GM18498 (cell line): ENCODE results near the gene ITPKB.
"Not testable (repeated sequence)": the region's sequence is repeated elsewhere in the genome, so short reads cannot be mapped to it uniquely, and the experiment has no call there.

ENCODE experiments used
- ATAC-seq: cut with Tn5 transposase; IDR thresholded peaks from one replicate; pipeline ENCODE4 v1.9.1; 2021; ENCODE audit warnings: mild to moderate bottlenecking, moderate library complexity; ENCODE audit not compliant: unreplicated experiment

Gene ITPKB

DNA sequence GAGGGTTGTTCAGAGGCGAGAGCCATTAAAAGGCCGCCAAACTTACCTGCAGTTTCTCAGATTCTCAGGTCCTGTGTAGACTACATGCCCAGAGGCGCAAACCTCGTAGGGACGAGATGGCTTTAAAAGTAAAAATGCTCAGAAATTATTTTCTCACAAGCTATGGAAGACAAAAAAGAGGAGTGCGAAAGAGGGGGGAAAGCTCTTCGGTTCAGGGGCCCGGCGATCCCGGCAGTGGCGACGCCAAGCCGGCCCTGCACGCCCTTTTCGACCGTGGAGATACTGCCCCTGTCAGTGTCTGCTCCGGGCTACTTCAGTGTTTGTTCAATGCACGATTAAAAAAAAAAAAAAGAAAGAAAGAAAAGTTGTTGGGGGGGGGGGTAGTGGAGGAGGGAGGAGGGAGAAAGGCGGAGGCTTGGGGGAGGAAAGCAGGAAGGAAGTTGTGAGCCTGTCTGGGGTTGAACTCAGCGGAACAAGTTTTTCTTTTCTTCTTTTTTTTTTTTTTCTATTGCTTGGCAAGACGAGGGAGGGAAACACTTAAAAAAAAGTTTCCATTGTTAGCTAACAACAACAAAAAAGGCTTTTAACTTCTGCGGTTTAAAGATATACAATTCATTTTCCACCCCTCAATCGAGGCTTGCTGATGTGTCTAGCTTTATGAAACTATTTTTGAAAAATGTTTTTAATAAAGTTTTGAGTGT, at the start of gene ITPKB:
Gene ITPKB, minus strand, starts transcription at position 288 of the 701 bp plus-strand sequence. CDS start 1,824 bp downstream, outside the sequence.
- ATAC-seq: peak; percentile 30

DNA sequence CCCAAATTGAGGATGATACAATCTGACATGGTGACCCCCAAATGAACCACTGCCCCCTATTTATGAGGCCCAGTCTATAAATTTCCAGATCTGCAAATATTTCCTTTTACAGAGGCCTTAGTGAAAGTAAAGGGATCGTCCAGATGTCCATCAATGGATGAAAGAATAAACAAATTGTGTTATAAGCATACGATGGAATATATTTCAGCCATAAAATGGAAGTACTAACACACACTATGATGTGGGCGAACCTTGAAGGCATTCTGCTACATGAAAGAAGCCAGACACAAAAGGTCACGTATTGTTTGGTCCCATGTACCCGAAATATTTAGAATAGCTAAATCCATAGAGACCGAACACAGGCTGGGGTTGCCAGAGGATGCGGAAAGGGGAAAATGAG, 48.6 kb upstream of the ITPKB start:
- ATAC-seq: no peak

DNA sequence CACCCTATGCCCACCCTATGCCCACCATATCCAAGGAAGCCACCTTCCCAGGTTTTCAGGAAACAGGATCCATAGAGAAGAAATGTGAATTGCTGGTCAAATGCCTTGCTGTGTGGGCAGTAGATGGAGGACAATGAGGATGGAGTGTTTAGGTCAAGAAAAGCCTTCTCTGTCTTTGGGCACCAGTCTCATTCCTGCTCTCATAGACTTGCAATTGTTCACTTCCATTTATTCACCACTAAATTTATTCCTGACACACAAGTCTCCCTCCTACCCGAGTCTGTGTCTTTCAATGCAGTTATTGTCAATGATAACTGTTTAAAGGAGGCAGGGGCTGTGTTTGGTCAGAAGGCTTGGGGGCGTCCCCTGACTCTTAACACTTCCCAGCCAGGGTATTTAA, 48.0 kb upstream of the ITPKB start:
- no peak for ATAC-seq

DNA sequence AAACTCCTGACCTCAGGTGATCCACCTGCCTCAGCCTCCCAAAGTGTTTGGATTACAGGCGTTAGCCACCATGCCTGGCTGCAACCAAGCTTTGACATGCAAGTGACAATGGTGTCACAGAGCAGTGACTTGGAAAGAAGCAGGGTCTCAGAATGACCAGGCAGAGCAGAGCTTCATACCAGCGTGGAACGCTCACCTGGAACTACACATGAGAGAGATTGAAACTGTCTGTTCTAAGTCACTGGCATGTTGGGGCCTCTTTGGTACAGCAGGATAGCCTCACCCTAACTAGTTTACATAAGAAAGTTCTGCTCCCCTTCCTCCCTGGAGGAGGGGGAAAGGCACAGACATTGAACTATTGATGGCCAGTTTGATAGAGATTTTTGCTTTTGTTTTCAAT, 47.5 kb upstream of the ITPKB start:
- peak; percentile 83 for ATAC-seq

DNA sequence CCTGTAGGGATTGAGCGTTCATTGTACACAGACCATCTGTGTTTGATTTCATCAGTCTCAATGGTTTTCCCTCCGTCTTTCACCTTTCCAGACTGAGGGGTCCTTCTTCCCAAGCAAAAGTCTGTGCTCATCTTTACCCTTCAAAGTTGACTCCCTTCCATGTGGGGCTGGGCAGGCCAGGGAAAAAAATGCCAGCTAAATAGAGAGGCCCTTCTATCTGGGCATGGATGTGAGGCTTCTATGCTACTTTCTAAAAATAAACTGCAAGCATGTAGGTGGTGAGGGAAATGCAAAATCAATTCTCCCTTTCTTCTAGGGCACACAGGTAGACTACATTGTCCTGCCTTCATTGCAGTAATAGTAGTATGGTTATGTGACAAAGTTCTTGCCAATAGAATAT, 46.7 kb upstream of the ITPKB start:
- no peak for ATAC-seq

DNA sequence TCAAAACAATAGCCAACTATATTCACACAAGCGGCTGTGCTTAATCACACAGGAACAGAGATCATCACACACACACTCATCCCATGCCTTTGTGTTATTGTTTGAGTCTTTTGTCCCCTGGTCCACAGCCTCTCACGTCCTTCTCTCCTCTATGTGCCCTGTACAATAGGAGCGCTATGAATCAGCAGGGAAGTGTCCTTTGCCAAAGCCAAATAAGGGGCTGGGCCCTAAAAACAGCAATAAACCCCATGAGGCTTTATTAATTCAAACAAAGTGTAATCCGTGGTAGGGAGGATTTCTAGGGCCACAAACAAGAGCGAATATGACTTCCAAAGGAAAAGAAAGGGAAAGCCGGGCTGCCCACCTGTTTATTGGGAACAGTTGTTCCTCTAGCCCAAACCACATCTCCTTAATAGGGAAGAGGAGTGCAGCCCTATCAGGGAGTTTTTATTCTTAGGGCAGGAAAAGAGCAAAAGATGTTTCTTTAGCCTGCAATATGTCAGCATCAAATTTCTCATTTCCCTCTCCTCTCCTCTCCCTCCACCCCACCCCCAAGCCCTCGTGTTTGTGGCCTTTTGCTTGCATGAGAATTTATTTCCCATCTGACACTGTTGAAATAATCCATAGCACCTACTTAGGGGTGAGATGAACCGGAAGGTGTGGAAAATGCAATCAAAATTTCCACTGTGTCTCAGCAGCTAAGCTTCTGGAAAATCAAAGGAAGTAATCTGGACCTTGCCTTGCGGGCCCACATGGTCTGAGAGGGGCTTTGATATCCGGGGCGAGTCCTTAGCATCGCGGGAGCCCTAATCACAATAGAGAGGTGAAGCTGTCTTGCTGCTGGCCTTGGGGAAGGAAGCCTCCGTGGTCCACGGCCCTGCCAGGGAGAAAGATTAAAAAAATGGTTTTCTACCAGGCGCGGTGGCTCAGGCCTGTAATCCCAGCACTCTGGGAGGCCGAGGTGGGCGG, 45.3 kb upstream of the ITPKB start:
- no peak for ATAC-seq

DNA sequence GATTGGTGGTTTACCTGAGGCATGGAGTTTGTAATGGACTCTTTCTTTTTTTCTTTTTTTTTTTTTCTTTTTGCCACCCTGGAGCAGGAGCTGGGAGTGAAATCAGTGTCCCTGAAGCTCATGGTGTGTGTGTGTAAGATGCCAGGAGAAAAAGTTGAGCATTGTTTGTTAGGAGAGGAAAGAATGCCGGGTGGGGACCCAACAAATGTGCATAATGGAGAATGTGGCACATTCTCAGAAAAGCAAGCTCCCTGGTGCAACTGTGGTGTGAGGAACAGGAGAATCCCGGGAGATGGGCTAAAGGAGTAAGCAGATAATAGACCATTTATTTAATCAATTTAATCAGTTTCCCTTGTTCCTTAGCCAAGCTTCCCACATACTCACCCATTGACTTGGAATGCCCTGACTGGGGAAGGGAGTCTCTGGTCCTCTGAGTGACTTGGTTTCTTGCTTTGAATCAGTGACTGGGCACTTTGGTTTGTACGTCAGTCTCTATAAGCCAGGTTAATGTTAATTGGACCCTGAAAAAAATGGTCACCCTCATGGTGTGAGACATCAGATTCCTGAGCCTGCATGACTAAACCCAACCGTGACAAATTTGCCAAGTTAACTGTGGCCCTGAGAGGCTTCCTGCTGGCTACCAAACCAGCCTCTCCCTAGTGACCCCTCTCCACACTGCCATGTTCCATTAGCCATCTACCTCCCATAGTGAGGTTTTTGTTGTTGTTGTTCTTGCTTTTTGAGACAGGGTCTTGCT, 43.9 kb upstream of the ITPKB start:
- ATAC-seq: no peak

DNA sequence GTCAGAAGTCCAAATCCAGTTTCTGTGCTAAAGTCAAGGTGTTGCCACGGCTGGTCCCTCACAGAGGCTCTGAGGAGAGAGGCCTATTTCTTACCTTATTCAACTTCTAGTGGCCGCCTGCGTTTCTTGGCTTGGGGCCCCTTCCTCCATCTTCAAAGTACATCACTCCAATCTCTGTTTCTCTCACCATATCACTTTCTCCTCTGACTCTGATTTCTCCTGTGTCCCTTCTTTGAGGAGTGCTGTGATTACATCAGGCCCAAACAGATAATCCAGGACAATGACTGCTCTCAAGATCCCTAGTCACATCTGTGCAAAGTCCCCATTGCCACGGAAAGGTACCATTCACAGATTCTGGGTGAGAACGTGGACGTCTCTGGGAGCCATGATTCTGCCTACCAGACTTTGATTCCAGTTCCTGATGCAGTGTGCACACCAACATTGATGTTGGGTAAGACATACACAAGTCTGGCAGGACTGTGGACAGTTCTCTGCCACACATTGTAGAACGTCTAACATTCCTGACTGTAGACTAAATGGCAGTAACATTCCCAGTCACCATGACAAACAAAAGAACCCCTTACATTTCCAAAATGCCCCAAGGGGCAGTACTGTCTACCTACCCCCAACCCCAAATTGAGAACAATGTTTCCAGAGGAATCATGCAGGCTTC, 43.0 kb upstream of the ITPKB start:
- ATAC-seq: no peak

DNA sequence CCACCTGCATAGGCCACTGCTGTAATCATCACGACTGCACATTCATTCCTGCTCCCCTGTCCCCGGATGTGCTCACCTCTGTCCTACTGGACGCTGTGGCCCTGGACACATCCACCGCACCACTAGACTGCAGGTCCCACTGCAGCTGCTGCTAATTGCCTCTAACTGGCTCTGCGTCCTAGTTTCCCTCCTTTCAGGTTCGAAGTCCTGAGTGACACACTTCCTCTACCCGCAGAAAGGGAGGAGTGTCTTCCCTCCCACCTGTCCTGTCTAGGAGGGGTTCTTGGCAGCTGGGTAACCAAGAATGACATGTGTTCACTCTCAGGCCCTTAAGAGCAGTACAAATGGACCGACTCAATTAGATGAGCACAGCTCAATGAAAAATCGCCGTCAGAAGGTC, 40.5 kb upstream of the ITPKB start:
- no peak for ATAC-seq

DNA sequence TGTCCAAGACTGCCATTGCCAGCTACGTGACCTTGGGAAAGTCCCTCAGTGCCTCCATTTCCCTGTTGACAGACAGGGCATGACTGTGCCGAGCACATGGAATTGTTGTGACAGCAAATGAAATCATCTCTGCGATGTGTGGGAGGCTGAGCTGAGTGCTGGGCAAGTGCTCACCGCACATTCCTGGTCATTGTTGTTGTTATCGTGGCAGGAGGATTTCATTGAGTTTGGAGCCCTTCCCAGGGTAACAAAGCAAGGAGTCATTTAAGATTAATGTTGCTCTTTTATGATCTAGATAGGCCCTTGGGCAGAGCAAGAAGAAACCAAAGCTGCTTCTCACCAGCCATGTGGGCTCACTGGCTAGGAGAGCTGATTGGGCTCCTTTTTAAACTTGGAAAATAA, 39.6 kb upstream of the ITPKB start:
- ATAC-seq: no peak

DNA sequence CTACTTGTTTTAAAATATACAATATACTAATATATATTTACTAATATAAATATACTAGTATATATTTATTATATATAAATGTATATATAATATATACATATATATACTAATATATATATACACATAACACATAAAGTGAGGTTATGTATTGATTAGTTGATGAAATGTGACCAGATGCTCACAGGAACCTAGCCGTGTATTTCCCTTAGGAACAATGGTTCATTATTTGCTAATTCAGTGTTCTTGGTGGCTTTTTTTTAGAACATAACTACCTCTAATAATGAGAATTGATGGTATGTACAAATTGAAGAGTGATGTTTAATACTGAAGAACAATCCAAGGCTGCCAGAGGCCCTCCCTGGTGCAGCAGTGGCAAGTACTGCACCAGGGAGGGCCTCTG, 37.9 kb upstream of the ITPKB start:
- ATAC-seq: no peak

DNA sequence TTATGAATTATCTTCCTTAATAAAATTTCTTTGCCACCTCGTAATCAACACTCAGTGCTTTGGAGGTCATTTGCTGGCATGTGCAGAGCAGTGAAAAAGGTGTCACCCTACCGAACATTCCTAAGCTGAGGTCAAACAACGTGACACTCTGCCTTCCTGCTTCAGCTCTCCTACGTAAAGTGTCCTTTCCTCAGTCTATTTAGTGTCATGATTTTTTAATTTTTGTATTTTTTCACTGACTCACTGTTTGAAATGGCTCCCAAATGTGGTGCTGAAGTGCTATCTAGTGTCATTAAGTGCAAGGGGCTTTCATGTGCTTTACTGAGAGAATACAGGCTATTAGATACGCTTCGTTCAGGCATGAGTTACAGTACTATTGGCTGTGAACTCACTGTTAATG, 37.0 kb upstream of the ITPKB start:
- ATAC-seq: no peak

DNA sequence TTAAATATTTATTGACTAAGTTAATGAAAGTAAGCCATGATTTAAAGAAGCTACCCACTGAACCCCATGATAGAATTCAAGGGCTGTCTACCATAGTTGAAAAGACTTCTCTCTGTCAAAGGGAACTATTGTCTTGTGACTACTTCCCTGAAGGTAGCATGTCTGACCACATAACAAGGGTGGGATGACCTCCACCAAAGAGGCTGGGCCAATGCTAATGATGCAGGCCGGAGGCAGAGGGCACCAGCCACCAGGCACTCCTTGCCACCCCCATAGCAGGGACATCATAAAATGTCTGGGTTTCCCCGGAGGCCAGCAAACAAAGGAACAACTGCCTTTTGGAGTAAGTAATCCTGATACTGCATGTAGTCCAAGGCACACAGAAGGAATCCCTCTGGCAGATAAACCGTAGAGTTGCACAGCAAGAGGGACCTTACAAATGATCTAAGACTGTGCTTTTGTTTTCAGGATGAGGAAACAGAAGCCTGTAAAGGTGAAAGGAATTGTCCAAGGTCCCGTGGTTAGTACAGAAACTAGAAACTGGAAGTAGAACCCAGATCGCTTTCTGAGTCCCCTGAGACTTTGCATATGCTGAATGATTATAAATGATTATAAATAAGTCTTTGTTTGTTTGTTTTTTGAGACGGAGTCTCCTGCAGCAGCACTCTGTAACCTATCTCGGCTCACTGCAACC, 33.5 kb upstream of the ITPKB start:
- peak; percentile 90 for ATAC-seq

DNA sequence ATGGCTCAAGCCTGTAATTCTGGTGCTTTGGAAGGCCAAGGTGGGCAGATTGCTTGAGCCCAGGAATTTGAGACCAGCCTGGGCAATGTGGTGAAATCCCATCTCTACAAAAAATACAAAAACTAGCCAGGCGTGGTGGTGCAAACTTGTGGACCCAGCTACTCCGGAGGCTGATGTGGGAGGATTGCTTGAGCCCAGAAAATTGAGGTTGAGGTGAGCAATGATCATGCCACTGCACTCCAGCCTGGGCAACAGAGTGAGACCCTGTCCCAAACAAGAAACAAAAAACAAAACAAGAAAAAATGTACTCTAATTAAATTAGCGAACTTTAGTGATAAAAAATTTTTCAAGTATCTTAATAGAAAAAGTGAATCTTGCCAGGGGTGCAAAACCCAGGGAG, 28.1 kb upstream of the ITPKB start:
- not testable (repeated sequence) for ATAC-seq

DNA sequence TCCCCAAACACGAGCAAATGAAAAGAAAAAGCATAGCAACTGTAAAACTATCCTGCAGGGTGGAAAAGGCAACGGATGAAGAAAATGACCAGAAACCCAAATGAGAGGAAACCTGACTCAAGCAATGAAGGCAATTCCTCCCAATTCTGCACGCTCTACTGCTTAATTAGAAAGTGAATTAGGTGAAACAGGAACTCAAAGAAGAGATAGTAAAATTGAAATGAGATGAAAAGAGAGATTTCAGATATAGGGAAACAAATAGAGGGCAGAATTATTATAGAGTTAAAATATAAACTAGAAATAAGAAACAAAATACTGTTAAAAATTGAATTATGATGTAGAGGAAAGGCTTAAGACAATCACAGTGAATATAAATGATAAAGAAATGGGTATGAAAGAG, 27.5 kb upstream of the ITPKB start:
- no peak for ATAC-seq

DNA sequence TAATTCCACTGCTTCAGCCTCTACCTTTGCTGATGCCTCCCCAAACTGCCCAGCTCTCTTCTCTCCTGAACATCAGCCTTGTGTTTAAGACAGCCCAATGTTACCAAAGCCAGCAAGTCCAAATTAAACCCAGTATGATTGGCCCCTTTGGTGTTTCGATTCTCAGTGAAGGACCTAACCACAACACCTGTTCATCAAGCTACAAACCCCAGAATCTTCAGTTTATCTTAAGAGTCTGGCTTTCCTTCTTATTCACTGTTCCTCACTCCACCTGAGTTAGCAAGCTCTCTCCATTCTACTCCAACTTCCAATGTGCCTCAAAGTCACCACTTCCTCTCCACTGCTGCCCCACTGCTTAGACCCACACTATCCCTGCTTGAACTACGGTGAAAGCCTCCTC, 25.5 kb upstream of the ITPKB start:
- ATAC-seq: peak; percentile 93

DNA sequence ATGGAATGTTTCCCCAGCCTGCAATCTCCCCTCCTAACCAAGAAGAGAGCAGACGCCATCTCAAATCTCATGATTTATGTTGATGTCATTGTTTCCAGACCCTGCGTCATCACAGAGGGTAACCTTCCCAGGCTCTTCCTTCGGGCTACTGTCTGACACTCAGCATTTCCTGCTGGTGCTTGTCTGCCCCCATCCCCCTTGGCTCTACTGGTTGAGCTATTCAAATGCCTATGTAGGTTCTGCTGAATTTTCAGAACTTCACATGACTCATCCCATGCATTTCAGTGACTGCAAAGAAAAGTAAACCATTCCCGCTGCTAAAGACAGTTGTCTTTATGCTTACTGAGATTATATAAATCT, 24.8 kb upstream of the ITPKB start:
- ATAC-seq: no peak

DNA sequence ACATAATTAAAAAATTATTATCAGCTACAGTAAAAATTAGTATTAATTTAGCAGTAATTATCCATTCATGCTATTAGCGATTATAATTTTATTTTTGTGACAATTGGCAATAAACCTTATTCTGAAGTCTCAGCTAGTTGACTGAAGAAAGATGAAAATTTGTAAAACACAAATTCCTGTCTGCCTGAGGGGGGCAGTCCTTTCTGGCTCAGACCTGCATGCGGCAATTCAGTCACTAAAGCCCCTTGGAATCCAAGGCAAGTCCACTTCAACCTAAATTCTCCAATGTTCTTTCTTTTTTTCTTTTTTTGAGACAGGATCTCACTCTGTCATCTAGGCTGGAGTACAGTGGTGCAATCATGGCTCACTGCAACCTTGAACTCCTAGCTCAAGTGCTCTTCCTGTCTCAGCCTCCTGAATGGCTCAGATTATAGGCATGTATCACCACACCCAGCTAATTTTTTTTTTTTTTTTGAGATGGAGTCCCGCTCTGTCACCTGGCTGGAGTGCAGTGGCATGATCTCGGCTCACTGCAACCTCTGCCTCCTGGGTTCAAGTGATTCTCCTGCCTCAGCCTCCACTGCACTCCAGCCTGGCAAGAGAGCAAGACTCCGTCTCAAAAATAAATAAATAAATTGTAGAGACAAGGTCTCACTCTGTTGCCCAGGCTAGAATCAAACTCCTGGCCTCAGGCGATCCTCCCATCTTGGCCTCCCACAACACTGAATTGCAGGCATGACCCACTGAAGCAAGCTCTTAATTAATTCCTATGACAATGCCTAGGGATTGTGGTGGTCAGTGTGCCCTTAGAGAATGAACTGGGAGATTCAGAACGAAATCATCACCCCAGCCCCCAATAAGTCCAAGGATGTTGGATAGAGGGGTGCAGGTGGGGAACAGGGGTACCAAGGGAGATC, 24.2 kb upstream of the ITPKB start:
- no peak for ATAC-seq

DNA sequence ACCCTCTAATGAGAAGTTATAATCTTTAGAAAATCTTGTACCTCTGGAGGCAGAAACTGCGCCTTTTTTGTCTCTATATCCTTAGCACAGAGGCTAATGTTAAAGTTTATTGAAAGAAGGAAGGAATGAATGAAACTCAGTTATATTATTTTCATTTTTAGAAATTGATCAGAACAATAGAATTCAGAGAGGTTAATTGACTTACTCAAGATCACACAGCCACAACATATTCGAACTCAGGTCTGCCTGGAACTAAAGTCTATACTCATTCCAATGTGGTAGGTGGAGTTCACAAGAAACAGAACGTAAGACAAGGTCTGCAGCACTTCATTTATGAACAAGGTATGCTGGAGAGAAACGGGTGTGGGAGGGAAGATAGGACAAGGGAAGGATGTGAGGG, 23.0 kb upstream of the ITPKB start:
- no peak for ATAC-seq
